ENCODE data around the gene POU6F1.

POU6F1 gene

DNA sequence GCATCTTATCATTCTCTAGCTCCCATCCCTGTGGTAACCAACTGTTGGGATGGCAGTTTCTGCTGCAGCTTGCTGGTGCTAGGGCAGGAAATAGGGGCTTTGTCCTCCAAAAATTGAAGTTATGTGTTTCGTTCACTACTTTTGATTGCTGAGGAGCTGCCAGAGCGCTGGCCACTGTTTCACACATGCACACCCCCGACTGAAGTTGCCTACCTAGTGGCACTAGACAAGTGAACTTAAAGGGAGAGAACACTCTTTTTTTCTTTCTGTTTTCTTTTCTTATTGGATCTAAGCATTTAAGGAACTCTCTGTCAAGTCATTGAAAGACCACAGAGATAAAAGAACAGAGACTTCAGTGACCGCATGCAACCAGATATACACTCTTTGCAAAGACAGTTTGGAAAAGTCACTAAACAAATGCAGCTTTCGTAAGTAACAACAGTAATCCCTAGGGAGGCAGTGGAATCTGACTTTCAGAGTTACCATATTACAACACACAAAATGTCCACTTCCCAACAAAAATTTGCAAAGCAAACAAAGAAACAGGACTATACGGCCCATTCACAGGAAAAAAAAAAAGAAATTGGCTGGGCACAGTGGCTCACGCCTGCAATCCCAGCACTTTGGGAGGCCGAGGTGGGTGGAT lies 56.9 kb downstream of the POU6F1 start:
- no peak for DNase-seq

DNA sequence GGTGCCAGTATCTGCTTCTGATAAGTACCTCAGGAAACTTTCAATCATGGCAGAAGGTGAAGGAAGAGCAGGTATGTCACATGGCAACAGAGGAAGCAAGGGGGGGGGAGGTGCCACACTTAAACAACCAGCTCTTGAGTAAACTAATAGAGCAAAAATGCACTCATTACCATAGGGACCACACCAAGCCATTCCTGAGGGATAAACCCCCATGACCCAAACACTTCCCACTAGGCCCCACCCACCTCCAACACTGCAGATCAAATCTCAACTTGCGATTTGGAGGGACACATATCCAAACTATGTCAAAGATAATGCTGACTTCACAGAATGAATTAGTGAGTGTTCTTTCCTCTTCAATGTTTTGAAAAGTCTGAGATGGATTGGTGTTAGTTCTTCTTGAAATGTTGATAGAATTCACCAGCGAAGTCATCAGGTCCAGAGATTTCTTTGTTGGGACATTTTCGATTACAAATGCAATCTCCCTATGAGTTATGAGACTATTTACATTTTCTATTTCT lies 61.6 kb downstream of the POU6F1 start:
- no peak for DNase-seq

DNA sequence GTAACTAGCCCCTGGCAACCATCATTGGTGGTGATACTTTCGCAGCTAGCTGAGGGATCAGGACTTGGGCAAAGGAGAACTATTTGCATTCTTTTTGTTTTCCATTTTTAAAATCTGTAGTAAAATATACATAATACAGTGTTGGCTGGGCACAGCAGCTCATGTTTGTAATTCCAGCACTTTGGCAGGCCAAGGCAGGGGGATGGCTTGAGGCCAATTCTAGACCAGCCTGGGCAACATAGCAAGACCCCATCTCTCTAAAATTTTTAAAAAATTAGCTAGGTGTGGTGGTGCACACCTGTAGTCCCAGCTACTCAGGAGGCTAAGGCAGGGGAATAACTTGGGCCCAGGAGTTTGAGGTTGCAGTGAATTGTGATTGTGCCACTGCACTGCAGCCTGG lies 64.9 kb downstream of the POU6F1 start:
- no peak for DNase-seq

DNA sequence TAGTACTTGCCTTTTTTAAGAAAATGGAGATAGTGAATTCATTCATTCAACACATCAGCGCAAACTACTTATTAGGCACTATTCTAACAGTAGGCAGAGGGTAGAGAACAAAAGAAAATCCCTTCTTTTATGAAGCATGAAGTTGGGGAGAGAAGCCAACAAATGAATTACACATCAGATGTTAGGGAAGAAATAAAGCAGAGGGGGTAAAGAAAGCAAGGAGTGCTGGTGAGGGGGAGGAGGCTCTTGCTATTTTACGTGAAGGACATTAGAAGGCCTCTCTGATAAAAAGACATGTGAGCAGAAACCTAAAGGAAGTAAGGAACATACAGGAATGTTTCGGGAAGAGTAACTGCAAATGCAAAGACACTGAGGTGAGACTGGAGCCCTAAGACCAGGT lies 67.1 kb downstream of the POU6F1 start:
- no peak for DNase-seq

DNA sequence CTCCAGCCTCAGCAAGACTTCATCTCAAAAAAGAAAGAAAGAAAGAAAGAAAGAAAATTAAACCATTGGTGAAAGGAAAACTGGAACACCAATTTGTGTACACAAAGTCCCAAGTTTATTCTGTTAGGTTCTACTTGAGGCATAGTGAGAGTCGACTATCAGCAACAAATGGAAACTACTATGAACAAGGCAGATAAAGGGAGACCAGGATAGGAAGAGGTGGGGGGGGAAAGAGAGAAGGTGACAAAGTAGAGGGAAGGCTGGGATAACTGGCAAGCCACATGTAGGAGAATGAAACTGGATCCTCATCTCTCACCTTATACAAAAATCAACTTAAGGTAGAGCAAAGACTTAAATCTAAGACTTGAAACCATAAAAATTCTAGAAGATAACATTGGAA lies 70.6 kb downstream of the POU6F1 start:
- no peak for DNase-seq

DNA sequence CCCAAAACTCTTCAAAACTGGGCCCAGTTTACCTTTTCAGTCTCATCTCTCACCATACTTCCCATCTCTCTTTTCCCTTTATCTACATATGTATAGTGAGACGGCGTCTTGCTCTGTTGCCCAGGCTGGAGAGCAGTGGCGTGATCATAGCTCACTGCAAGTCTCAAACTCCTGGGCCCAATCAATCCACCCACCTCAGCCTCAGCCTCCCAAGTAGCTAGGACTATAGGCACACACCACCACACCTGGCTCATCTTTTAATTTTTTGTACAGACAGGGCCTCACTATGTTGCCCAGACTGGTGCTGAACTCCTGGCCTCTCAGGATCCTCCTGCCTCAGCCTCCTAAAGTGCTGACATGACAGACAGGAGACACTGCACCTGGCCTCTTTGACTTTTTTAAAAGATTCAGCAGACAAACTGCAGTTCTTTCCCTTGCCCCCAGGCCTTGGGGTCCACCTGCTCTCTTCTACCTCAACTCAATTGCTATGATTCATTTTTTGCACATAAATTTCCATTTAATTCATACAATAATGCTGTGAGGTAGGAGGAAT lies 78.5 kb downstream of the POU6F1 start:
- DNase-seq: no peak

Data from NCI-H146 (cell line).